Gastrocnemius medialis (tissue), 4 donors: ENCODE results near the gene HES1.

ENCODE experiments used
- POLR2A ChIP-seq, 2 donors: fragments of 450-650 bp; IDR thresholded peaks; one replicate each; pipeline ENCODE4 v1.6.1; 2017; ENCODE audit warnings: antibody characterized with exemption in 2 of 2, mild to moderate bottlenecking in 2 of 2, moderate library complexity in 2 of 2
- TF ChIP-seq, protein P1 (sequence below), 5 experiments: fragments of 450-650 bp in 3 of 5; fragments of 200-600 bp in 2 of 5; sonication (generic) in 2 of 5; IDR thresholded peaks in 4 of 5; conservative IDR thresholded peaks in 1 of 5; 1 replicate in 4 of 5; 2 replicates in 1 of 5; pipeline ENCODE4 v1.5.1; 2016 to 2019; ENCODE audit warnings: antibody characterized with exemption in 5 of 5, mild to moderate bottlenecking in 3 of 5, moderate library complexity in 3 of 5

GRCh38 chr3:194086388-194087075, 49.4 kb upstream of the HES1 start:
- TF ChIP-seq, protein P1, sequence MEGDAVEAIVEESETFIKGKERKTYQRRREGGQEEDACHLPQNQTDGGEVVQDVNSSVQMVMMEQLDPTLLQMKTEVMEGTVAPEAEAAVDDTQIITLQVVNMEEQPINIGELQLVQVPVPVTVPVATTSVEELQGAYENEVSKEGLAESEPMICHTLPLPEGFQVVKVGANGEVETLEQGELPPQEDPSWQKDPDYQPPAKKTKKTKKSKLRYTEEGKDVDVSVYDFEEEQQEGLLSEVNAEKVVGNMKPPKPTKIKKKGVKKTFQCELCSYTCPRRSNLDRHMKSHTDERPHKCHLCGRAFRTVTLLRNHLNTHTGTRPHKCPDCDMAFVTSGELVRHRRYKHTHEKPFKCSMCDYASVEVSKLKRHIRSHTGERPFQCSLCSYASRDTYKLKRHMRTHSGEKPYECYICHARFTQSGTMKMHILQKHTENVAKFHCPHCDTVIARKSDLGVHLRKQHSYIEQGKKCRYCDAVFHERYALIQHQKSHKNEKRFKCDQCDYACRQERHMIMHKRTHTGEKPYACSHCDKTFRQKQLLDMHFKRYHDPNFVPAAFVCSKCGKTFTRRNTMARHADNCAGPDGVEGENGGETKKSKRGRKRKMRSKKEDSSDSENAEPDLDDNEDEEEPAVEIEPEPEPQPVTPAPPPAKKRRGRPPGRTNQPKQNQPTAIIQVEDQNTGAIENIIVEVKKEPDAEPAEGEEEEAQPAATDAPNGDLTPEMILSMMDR (IDR thresholded peaks at IDR 0.05 in 4 of 5, conservative IDR thresholded peaks at IDR 0.05 in 1 of 5) = no peak
- no peak for TF ChIP-seq POLR2A (IDR thresholded peaks at IDR 0.05)
